Measurements from ENCODE around the gene GPR183.

Gene GPR183

DNA sequence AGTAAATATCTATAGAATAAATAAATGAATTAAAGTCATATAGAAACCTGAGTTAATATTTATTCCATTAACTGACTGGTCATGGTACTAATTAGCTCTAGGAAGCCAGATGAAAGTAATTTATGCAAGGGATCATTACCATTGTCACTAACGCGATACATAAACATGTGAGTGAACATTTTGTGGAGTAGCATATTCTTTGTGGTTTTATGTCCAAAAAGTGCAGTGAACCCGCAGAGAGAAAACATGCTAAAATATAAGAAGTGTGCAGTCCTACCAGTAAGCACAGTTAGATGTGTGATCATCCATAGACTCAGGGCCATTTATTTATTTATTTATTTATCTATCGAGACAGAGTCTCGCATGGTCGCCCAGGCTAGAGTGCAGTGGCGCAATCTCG lies 1.6 kb downstream of the GPR183 start:
- Histone ChIP-seq H3K36me3 (no peaks in the 10 kb centered on the region), H3K9me3 (no peaks in the 10 kb centered on the region), H3K4me3 (ENCODE audit: low read depth in 1 of 2, low read length in 1 of 2) (no peak overlapping the region), H3K4me1 (ENCODE audit: control insufficient read depth in 1 of 2, insufficient read depth in 1 of 2, low read depth in 1 of 2, low read length in 1 of 2) (peaks cover 6 to 24% of the 10 kb centered on the region in 2 experiments), H3K27ac (no peak overlapping the region), H3K27me3 (no peaks in the 10 kb centered on the region)
- TF ChIP-seq, protein P1, sequence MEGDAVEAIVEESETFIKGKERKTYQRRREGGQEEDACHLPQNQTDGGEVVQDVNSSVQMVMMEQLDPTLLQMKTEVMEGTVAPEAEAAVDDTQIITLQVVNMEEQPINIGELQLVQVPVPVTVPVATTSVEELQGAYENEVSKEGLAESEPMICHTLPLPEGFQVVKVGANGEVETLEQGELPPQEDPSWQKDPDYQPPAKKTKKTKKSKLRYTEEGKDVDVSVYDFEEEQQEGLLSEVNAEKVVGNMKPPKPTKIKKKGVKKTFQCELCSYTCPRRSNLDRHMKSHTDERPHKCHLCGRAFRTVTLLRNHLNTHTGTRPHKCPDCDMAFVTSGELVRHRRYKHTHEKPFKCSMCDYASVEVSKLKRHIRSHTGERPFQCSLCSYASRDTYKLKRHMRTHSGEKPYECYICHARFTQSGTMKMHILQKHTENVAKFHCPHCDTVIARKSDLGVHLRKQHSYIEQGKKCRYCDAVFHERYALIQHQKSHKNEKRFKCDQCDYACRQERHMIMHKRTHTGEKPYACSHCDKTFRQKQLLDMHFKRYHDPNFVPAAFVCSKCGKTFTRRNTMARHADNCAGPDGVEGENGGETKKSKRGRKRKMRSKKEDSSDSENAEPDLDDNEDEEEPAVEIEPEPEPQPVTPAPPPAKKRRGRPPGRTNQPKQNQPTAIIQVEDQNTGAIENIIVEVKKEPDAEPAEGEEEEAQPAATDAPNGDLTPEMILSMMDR (IDR thresholded peaks at IDR 0.05): no peak

- Histone ChIP-seq H3K36me3 (no peaks in the 10 kb centered on the region), H3K4me3 (ENCODE audit: low read depth in 1 of 2, low read length in 1 of 2) (no peak overlapping the region), H3K4me1 (ENCODE audit: control insufficient read depth in 1 of 2, insufficient read depth in 1 of 2, low read depth in 1 of 2, low read length in 1 of 2) (peaks cover 6 to 24% of the 10 kb centered on the region in 2 experiments), H3K9me3 (no peaks in the 10 kb centered on the region), H3K27me3 (no peaks in the 10 kb centered on the region), H3K27ac (no peak overlapping the region)
- TF ChIP-seq, protein P1 (IDR thresholded peaks at IDR 0.05): no peak
Measured at GRCh38 chr13:99305158-99305557, 2.0 kb downstream of the GPR183 start.

GRCh38 chr13:99304541-99304940 lies 2.7 kb downstream of the GPR183 start:
- no peaks in the 10 kb centered on the region for H3K9me3 ChIP-seq
- no peak overlapping the region for H3K4me3 ChIP-seq (ENCODE audit: low read depth in 1 of 2, low read length in 1 of 2)
- no peaks in the 10 kb centered on the region for H3K27me3 ChIP-seq
- H3K27ac ChIP-seq: no peak overlapping the region
- TF ChIP-seq, protein P1 (IDR thresholded peaks at IDR 0.05): no peak
- no peaks in the 10 kb centered on the region for H3K36me3 ChIP-seq
- H3K4me1 ChIP-seq (ENCODE audit: control insufficient read depth in 1 of 2, insufficient read depth in 1 of 2, low read depth in 1 of 2, low read length in 1 of 2): peaks cover 6 to 27% of the 10 kb centered on the region in 2 experiments

DNA sequence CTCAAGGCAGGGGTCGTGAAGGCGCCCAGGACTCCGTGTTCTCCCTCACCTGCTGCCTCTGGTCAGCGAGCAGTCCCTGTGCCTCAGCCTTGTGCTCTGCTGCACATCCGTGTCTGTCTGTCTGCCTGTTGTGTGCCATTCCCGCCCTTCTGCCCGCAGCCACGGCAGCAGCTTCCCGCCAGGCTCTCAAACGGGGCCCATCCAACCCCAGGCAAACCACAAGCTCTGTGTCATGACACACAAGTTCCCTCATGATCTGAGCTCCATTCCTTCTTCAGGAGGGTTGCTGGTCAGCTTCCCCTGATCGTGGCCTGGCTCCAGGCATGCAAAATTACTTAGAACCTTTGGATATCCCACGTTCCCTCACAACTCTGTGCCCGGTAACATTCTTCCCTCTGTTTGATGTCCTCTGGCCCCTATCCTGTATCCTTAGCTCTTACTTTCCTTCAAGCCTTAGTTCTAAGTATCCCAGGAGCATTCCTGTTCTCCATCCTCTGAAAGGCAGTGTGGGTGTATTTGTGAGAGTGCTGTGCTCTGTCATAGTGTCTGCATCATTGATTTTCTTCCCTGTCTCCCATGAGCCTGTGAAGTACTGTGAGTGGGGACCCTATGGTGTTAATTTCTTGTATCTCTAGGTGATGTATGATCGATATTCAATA lies 3.2 kb downstream of the GPR183 start:
- H3K27me3 ChIP-seq: no peaks in the 10 kb centered on the region
- no peaks in the 10 kb centered on the region for H3K36me3 ChIP-seq
- no peaks in the 10 kb centered on the region for H3K9me3 ChIP-seq
- TF ChIP-seq, protein P1 (IDR thresholded peaks at IDR 0.05): no peak
- peaks cover 6 to 28% of the 10 kb centered on the region in 2 experiments for H3K4me1 ChIP-seq (ENCODE audit: control insufficient read depth in 1 of 2, insufficient read depth in 1 of 2, low read depth in 1 of 2, low read length in 1 of 2)
- H3K27ac ChIP-seq: no peak overlapping the region
- H3K4me3 ChIP-seq (ENCODE audit: low read depth in 1 of 2, low read length in 1 of 2): no peak overlapping the region

DNA sequence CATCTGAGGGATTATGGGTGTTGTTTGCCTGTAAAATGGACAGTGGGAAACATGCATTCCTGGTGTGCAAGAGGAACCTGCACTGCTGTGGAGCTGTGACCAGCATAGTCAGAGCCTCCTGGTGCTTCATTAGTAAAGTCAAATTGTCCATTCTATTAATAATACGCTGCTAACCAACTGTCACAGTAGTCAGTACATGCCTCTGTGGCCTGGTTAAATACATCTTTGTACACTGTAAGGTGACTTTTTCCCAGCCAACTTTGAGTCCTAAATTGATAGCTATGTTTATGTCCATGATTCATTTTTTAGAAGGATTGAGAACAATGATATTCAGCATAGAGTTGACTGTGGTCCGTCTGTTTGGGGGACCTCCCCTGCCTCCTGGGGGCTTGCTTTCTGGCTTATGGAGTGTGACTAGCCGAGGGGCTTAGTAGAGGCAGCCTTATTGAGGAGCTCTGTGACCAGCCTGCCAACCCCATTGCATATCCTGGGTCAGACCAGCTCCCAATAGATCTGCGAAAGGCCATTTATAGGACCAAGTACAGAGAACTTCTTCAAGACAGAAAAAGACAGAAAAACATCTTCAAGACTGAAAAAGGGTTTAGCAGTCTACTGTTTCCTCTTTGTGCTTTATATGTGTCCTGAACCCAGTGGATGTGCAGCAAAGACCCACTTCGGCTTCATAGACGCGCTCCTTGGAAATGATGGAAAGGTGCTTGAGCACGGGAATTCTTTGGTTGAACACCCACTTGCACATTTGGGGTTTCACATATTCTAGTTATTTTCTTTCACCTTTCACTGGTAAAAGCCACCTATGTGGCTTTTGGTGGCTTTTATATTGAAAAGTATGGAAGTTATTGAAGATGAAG lies 4.3 kb downstream of the GPR183 start:
- no peak overlapping the region for H3K27ac ChIP-seq
- TF ChIP-seq, protein P1 (IDR thresholded peaks at IDR 0.05): no peak

More for the DNA sequence above, 4.3 kb downstream of the GPR183 start:
- Histone ChIP-seq H3K36me3 (no peaks in the 10 kb centered on the region), H3K4me3 (ENCODE audit: low read depth in 1 of 2, low read length in 1 of 2) (no peak overlapping the region), H3K9me3 (no peaks in the 10 kb centered on the region), H3K4me1 (ENCODE audit: control insufficient read depth in 1 of 2, insufficient read depth in 1 of 2, low read depth in 1 of 2, low read length in 1 of 2) (peaks cover 6 to 28% of the 10 kb centered on the region in 2 experiments), H3K27me3 (no peaks in the 10 kb centered on the region)
